ENCODE measurements around the gene PNMA6E. TPM values are rescaled to one million over a fixed set of nuclear protein-coding genes. Genes with fewer than 3 reads are reported as not detected.

The PNMA6E gene
- total and polyA plus RNA-seq, 2 donors (not counting 1 experiment from before 2014, with no cell fraction given): not detected

DNA sequence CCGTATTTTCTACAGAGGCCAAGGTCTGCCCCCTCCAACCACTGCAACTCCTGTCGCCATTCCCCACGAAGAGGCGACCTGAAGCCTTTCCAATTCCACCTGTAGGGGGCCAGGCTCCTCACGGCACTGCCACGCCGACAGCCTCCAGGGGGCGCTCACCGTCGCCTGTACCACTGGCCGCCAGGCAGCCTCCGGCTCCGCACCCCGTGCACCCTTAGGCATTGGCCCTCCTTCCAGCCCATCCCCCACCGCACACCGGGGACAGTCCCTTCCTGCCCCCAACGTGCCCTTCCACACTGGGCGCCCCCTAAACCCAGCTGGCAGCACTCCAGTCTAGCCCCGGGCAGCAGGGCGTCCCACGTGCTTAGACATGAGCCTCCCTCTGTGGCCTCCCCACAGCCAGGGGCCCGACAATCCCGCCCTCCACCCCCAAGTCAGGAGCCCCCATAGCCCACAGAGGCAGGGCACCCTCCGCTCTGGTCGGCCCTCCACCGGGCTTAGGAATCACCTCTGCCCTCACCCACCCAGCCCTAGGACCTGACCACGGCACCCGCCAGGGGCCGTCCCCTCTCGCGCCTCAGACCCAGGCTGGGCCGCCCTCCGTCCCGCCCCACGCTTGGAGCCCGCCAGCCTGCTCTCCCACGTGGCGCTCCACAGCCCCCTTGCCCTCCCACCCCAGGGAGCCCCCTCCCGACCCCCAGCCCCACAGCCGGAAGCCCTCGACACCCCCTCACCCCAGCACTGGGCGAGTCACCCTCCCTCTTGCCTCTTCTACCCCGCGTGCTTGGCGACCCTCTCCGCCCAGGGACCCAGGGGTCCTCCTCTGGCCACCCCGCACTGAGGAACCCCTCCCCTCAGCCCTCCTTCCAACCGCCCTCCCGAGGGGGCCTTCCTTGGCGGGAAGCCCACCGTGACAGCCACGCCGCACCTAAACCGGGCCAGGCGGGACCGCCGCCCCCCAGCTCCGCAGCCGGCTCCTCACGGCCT is 711 bp downstream of the PNMA6E start:
- Histone ChIP-seq H3K4me3 (ENCODE audit: control extremely low read depth in 1 of 5, extremely low read depth in 1 of 5, insufficient read depth in 1 of 5, low read depth in 2 of 5, low read length in 4 of 5) (no peak overlapping the region), H3K79me2 (ENCODE audit: control insufficient read depth, insufficient read depth, low read length) (no peaks in the 10 kb centered on the region), H3K4me2 (replicated peaks; ENCODE audit: low read depth, low read length, poor library complexity, severe bottlenecking) (no peak overlapping the region), H4K20me1 (ENCODE audit: control insufficient read depth, insufficient read depth, low read length, poor library complexity, severe bottlenecking) (no peaks in the 10 kb centered on the region), H2AFZ (ENCODE audit: insufficient read depth, low read depth, low read length, poor library complexity, severe bottlenecking) (no peak overlapping the region), H3K9ac (ENCODE audit: low read length) (no peak overlapping the region), H3K27ac (ENCODE audit: low read length in 2 of 2) (no peak overlapping the region), H3K27me3 (replicated peaks in 1 of 4; ENCODE audit: control extremely low read depth in 1 of 4, control insufficient read depth in 3 of 4, insufficient read depth in 4 of 4, low read length in 3 of 4) (no peaks in the 10 kb centered on the region), H3K9me3 (ENCODE audit: control extremely low read depth in 1 of 3, control insufficient read depth in 2 of 3, insufficient read depth in 1 of 3, low read length in 2 of 3) (peaks cover 0 to 3% (median 0%) of the 10 kb centered on the region in 3 donors), H3K36me3 (replicated peaks in 1 of 2; ENCODE audit: control extremely low read depth in 1 of 2, control insufficient read depth in 1 of 2, extremely low read depth in 1 of 2, insufficient read depth in 2 of 2, low read length in 1 of 2) (no peaks in the 10 kb centered on the region), H3K4me1 (ENCODE audit: control insufficient read depth in 2 of 2, insufficient read depth in 2 of 2, low read length in 2 of 2) (peaks cover 0 to 6% of the 10 kb centered on the region in 2 donors)
- ChIA-PET CTCF (interaction anchor here (0.6 kb wide), 1 partner anchor 37 kb away, joined by 3 read pairs; no protein-coding TSS in a partner anchor), POLR2A (no interaction called here)
- TF ChIP-seq EZH2 (IDR thresholded peaks at IDR 0.05; ENCODE audit: borderline replicate concordance, insufficient read depth, low read depth, low read length, poor library complexity, severe bottlenecking): no peak
- TF ChIP-seq, protein P1, sequence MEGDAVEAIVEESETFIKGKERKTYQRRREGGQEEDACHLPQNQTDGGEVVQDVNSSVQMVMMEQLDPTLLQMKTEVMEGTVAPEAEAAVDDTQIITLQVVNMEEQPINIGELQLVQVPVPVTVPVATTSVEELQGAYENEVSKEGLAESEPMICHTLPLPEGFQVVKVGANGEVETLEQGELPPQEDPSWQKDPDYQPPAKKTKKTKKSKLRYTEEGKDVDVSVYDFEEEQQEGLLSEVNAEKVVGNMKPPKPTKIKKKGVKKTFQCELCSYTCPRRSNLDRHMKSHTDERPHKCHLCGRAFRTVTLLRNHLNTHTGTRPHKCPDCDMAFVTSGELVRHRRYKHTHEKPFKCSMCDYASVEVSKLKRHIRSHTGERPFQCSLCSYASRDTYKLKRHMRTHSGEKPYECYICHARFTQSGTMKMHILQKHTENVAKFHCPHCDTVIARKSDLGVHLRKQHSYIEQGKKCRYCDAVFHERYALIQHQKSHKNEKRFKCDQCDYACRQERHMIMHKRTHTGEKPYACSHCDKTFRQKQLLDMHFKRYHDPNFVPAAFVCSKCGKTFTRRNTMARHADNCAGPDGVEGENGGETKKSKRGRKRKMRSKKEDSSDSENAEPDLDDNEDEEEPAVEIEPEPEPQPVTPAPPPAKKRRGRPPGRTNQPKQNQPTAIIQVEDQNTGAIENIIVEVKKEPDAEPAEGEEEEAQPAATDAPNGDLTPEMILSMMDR (IDR thresholded peaks at IDR 0.05): peak; percentile 67
- H3K27me3 Mint-ChIP-seq: no peaks in the 10 kb centered on the region
- intact Hi-C loops (cut with micrococcal nuclease): no loop called here
- no peak overlapping the region for H3K4me3 Mint-ChIP-seq
- no peak overlapping the region for H3K27ac Mint-ChIP-seq
- DNase-seq (peak; percentile 46), ATAC-seq (ENCODE audit: low read depth) (peak; percentile 57)
- H3K4me1 Mint-ChIP-seq: peaks cover 3% of the 10 kb centered on the region
- no peaks in the 10 kb centered on the region for H3K9me3 Mint-ChIP-seq (ENCODE audit: insufficient read depth)
- WGBS (ENCODE audit: insufficient coverage): 51% methylated on average over 21 of the region's 60 CpGs

All from B cell (primary cell).